ENCODE data around the gene CUEDC1.
"Not testable (repeated sequence)": the region's sequence is repeated elsewhere in the genome, so short reads cannot be mapped to it uniquely, and the experiment has no call there.

CUEDC1 gene

DNA sequence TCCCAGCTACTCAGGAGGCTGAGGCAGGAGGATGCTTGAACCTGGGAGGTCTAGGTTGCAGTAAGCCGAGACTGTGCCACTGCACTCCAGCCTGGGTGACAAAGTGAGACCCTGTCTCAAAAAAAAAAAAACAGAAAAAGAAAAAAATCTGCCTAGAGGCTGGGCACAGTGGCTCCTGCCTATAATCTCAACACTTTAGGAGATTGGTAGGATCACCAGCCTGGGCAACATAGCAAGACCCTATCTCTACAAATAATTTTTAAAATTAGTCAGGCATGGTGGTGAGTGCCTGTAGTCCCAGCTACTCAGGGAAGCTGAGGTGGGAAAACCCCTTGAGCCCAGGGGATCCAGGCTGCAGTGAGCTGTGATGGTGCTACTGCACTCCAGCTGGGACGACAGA is 17.7 kb downstream of the CUEDC1 start:
- DNase-seq: no peak

DNA sequence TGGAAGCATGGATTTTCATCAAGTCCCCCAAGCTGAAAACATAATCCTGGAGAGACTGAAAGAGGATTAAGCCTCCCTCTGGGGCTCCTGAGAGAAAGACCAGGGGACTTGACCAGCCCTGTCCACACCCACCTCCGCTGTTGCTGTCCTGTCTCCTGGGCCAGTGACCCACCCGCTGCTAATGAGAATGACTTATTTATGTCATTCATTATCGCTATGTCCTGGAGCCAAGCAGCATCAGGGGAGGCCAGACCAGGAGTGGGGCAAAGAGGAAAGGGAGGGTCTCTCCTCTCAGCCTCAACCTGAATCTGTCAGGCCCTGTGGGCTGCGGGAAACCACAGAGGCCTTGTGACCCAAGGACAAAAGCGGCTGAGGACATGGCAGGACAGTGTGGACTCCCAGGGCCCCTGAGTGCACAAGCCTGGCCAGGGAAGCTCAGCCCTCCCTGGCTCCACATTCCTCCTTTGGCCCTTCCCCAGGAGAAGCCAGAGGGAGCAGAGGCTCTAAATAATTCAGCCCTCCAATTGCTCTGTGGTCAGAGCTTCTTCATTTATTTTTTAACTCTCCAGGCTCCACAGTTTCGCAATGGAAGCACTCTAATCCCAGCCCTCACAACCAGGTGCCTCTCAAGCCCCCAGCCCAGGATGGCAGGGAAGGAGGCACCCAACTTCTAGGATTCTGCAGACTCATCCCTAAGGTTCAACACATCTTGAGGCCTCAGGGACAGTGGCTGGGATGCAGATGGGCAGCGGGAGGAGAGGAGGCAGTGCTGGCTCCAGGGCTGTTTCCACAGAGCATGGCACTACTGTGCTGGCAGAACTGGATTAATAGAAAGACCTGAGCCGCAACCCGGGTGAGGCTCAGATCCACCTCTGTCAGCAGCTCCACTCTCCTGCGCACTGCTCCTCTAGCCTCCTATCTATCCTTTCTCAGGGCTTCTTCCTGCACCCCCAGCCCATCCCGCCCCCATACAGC is 19.1 kb downstream of the CUEDC1 start:
- DNase-seq: no peak

DNA sequence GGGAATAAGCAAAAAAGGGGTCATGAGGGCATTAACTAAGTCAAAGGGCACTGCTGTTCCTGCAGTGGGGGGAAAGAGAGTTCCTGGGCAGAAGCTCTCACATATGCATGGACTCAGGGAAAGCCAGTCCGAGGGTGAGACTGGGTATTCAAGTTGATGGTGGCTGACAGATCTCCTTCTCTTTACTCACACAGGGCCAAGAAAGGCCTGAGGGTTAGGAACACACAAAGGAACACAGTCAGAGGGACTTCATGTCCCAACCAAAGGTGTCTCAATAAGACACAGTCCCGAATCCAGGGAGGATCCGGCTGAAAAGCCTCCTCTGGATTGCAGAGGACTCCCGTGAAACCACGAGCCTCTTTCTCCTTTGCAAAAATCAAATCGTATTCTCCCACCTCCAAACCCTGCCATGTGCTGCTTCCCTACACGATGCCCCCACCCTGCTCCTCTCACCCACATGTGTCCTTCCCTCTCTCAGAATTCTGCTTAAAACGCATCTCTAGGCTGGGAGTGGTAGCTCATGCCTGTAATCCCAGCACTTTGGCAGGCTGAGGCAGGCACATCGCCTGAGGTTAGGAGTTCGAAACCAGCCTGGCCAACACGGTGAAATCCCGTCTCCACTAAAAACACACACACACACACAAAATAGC is 23.6 kb downstream of the CUEDC1 start:
- DNase-seq: no peak

DNA sequence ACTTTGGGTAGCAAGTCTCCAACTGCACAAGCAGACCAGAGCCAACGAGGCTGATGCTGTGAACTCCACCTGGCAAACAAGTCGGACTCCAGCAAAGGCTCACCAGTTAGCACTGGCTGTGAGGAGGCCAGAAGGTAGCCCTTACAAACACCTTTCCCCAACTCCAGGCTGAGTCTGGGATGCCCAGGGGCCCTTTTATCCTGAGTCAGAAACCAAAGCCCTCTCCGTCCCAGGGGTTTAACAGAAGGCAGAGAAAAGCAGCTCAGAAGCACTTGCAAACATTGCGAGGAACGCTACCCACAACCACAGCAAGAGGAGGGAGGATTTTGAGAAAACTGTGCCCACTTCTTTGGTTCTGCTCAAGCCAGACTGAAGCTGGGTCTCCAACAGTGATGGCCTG is 25.0 kb downstream of the CUEDC1 start:
- no peak for DNase-seq

- no peak for DNase-seq
Measured at GRCh38 chr17:57929386-57929785, 25.8 kb downstream of the CUEDC1 start.

- no peak for DNase-seq
Measured at GRCh38 chr17:57928928-57929327, 26.3 kb downstream of the CUEDC1 start.

GRCh38 chr17:57927048-57927723 is 28.0 kb downstream of the CUEDC1 start:
- peak; percentile 77 to 88 for DNase-seq

- no peak for DNase-seq
Measured at GRCh38 chr17:57926723-57927047, 28.5 kb downstream of the CUEDC1 start.

GRCh38 chr17:57925361-57925990 is 29.7 kb downstream of the CUEDC1 start:
- peak; percentile 38 to 65 for DNase-seq

GRCh38 chr17:57924677-57925076 is 30.5 kb downstream of the CUEDC1 start:
- peak; percentile 78 to 93 for DNase-seq

DNA sequence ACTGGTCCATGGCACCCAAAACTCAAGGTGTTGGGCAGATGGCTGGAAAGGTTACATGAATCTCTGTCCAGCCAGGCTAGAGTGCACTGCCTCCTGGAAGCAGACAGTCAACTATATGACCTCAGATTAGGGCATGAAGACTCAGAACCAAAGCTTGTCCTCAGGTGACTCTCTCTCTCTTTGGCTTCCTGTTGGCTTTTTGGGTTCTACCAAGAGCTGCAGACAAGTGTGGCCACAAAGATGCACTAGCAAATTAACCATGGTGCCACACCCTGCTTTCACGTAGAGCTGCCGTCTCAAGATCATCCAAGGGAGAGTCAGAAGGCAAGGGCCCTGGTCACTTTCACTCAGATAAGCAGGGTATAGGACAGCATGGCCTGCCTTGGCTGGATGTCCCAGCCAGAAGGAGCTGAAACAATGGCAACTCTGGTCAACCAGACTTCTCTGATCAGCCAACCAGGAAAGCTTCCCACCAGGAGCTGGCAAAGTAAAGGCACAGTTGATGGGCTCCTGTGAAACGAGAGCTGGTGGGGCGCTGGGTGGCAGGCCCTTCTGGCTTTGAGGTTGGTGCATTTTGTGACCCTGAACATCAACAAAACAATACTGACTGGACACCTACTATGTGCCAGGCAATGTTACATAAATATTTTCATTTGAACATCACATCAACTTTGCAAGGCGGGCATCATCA is 31.9 kb downstream of the CUEDC1 start:
- no peak for DNase-seq

GRCh38 chr17:57922745-57923144 is 32.5 kb downstream of the CUEDC1 start:
- DNase-seq: not testable (repeated sequence)

GRCh38 chr17:57920916-57921703 is 34.1 kb downstream of the CUEDC1 start:
- DNase-seq: no peak

DNA sequence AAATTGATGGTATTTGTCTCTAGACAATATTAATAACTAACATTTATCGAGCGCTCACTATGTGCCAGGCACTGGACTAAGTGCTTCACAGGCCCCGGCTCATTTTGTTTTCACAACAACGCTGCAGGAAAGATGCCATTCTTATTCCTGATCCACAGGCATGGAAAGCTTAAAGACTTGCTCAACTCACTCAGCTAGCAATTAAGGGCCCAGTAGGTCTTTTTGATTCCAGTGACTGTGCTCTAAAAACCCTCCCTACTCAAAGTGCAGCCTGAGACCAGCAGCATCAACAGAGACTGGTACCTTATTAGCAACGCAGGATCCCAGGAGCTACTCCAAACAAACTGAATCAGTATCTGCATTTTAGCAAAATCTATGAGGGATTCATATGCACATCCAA is 35.3 kb downstream of the CUEDC1 start:
- no peak for DNase-seq

- no peak for DNase-seq
Measured at GRCh38 chr17:57918017-57918895, 37.0 kb downstream of the CUEDC1 start.

DNA sequence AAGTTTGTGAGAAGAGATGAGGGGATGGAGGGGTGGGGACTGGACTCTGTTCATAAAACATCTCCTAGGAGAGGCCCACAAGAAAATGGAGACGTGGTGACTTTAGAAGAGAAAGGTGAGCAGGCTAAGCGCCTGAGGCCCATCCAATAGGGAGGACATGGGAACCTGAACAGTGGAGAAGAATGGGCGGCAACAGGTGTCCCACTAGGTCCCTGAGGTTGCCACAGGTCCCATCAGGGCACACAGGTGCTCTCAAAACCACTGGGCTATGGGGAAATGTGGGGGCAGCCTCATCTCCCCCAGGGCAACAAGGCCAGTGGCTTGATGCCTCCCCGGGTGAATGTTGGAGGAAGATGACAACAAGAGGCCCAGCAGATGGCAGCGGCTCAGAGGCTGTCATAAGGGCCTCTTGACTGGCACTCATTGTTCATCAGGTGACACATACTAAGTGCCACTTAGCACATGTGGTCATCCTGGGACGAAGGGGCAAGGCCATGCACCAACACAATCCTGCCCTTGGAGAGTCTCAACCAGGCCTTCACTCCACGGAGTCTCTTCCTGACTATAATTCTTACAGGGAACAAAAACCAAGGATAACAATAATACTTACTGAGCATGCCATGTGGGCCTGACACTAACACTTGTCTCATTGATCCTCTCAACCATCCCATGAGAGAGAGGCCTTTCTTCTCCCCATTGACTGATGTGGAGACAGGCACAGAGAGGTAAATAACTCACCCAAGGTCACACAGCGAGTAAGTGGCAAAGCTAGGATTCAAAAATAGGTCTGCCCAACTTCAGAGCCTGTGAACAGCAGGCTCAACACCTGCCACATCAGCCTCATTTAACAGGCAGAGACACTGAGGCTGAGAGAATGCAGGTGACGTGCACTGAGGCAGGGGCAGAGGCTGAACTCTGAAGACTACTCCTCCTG is 38.0 kb downstream of the CUEDC1 start:
- DNase-seq: no peak

GRCh38 chr17:57915985-57916757 is 39.0 kb downstream of the CUEDC1 start:
- peak; percentile 25 to 29 for DNase-seq

GRCh38 chr17:57915544-57915943 is 39.7 kb downstream of the CUEDC1 start:
- peak in 1 of 2 experiments; percentile 34 for DNase-seq

All from NCI-H446 (cell line).